Pancreas (tissue), 10 donors: Measurements from ENCODE around the gene ZBTB7A. TPM values are rescaled to one million over a fixed set of nuclear protein-coding genes. Genes with fewer than 3 reads are reported as not detected.
A peak's percentile ranks its signal among the peaks of the same experiment; 100 is the strongest.

Experiments
- ATAC-seq, 4 donors: fragments of 200-7000 bp; cut with Tn5 transposase; one replicate each; pipeline versions ENCODE4 v1.8.0 to v1.9.1; 2020; ENCODE audit warnings: mild to moderate bottlenecking in 4 of 4, moderate library complexity in 4 of 4
- DNase-seq, 6 donors: peaks; one replicate each; pipeline ENCODE4 v3.0.0-alpha.2; 2020
- FAIRE-seq: peaks from 2 replicates; lab custom pipeline; 2012; peaks lifted over from hg19 to GRCh38; lab: Jason Lieb, UNC
- H3K27ac ChIP-seq, 4 donors: fragments of 200-600 bp; sonication (generic); 1 replicate in 3 of 4; 2 replicates in 1 of 4; pipeline versions ENCODE4 v1.5.0 to v1.8.0; 2020
- H3K27me3 ChIP-seq, 4 donors: fragments of 200-600 bp; one replicate each; pipeline ENCODE4 v1.8.0; 2021
- H3K36me3 ChIP-seq, 3 donors: fragments of 200-600 bp; sonication (generic) in 1 of 3; one replicate each; pipeline versions ENCODE4 v1.5.0 to v1.8.0; 2020 to 2021
- H3K4me1 ChIP-seq, 3 donors: fragments of 200-600 bp; one replicate each; pipeline ENCODE4 v1.8.0; 2021
- H3K4me3 ChIP-seq, 4 donors: fragments of 200-600 bp; sonication (generic) in 2 of 4; one replicate each; pipeline versions ENCODE4 v1.5.0 to v1.8.0; 2020 to 2021
- H3K9me3 ChIP-seq, 4 donors: fragments of 200-600 bp; one replicate each; pipeline ENCODE4 v1.8.0; 2021
- CTCF ChIP-seq, 4 donors: fragments of 200-600 bp; sonication (generic) in 3 of 4; IDR thresholded peaks; one replicate each; pipeline versions ENCODE4 v1.5.0 to v1.8.0; 2021; ENCODE audit warnings: antibody characterized with exemption in 4 of 4
- WGBS, 2 donors: extraction: QIAGEN DNeasy Blood & Tissue Kit; methylation state at CpG; one replicate each; pipeline ENCODE4 v1.1.7; 2013; 5-methylcytosine and 5-hydroxymethylcytosine counted together
- intact Hi-C, 3 donors: fragments of 100-400 bp; cut with DNase I; formaldehyde crosslinking; loops; one replicate each; pipeline versions ENCODE4 v1.11.1 to v1.14.2; 2022
- polyA plus RNA-seq, 2 donors: library from polyadenylated mRNA; stranded (reverse); fragments of 200-250 nt; gene quantifications; one replicate each; pipeline ENCODE4 v1.2.3, GENCODE V29; 2013
- total RNA-seq, 6 donors: library from RNA; stranded (reverse); fragmentation: NEBNext Ultra II Directional in 4 of 6; extraction: Animal tissue kit (Norgen Biotek cat#: 25700) in 4 of 6; gene quantifications; one replicate each; pipeline versions ENCODE4 v1.2.1 to v1.2.4, GENCODE V29; 2021 to 2023
- donor health status: healthy with polysubstance abuse.
- donor health status: DM: no; HTN: no; CAD: no; lungs with moderate emphysema.
- donor health status: DM: no; HTN: no; CAD: no.
- donor health status: control.
- donor health status: control.
- donor health status: Bipolar disorder and iron deficiency.
- donor health status: DM: yes; HTN: yes; CAD: no.
- donor health status: DM: no; HTN: no; CAD: no.
- donor health status: DM: no; HTN: no; CAD: no.
- donor health status: DM: yes; HTN: yes; CAD: no.

The ZBTB7A gene
- total and polyA plus RNA-seq, 8 donors = 6.1 to 25.0 (median 13.2) TPM

- DNase-seq (peak in 3 of 6 donors; percentile 28 to 58 (median 52)), ATAC-seq (no peak), FAIRE-seq (no peak)
- 81 to 85% methylated on average over 9 of the region's 9 CpGs for WGBS, 2 donors
- Histone ChIP-seq H3K4me1 (no peaks in the 10 kb centered on the region), H3K27me3 (no peaks in the 10 kb centered on the region), H3K36me3 (peaks cover 0 to 30% (median 0%) of the 10 kb centered on the region in 3 donors), H3K4me3 (no peak overlapping the region), H3K27ac (no peak overlapping the region), H3K9me3 (no peaks in the 10 kb centered on the region)
- no peak for TF ChIP-seq CTCF (IDR thresholded peaks at IDR 0.05)
- intact Hi-C loops = no loop called here
Measured at GRCh38 chr19:4030981-4031380, 35.7 kb downstream of the ZBTB7A start.

GRCh38 chr19:4030552-4030951 lies 36.1 kb downstream of the ZBTB7A start:
- Histone ChIP-seq H3K4me1 (no peaks in the 10 kb centered on the region), H3K36me3 (peaks cover 0 to 32% (median 0%) of the 10 kb centered on the region in 3 donors), H3K27me3 (no peaks in the 10 kb centered on the region), H3K4me3 (no peak overlapping the region), H3K9me3 (no peaks in the 10 kb centered on the region), H3K27ac (no peak overlapping the region)
- ATAC-seq = no peak
- intact Hi-C loops = no loop called here
- no peak for DNase-seq
- TF ChIP-seq CTCF (IDR thresholded peaks at IDR 0.05) = no peak
- FAIRE-seq = no peak
- WGBS, 2 donors = 91 to 96% methylated on average over 6 of the region's 6 CpGs

- no peaks in the 10 kb centered on the region for H3K9me3 ChIP-seq
- intact Hi-C loops = no loop called here
- peaks cover 0 to 37% (median 0%) of the 10 kb centered on the region in 3 donors for H3K36me3 ChIP-seq
- DNase-seq = no peak
- no peak for TF ChIP-seq CTCF (IDR thresholded peaks at IDR 0.05)
- no peaks in the 10 kb centered on the region for H3K27me3 ChIP-seq
- no peak for FAIRE-seq
- H3K27ac ChIP-seq = no peak overlapping the region
- 95 to 96% methylated on average over 18 of the region's 18 CpGs for WGBS, 2 donors
- H3K4me3 ChIP-seq = no peak overlapping the region
- no peak for ATAC-seq
- no peaks in the 10 kb centered on the region for H3K4me1 ChIP-seq
Measured at GRCh38 chr19:4029247-4029614, 37.5 kb downstream of the ZBTB7A start.

GRCh38 chr19:4028334-4029246 lies 38.1 kb downstream of the ZBTB7A start:
- DNase-seq (peak in 2 of 6 donors; percentile 33 to 72), ATAC-seq (no peak), FAIRE-seq (no peak)
- intact Hi-C loops = no loop called here
- no peaks in the 10 kb centered on the region for H3K4me1 ChIP-seq
- H3K27ac ChIP-seq = no peak overlapping the region
- WGBS, 2 donors = 92% methylated on average over 46 to 48 of the region's 48 CpGs
- H3K36me3 ChIP-seq = peaks cover 0 to 30% (median 0%) of the 10 kb centered on the region in 3 donors
- no peaks in the 10 kb centered on the region for H3K27me3 ChIP-seq
- H3K9me3 ChIP-seq = no peaks in the 10 kb centered on the region
- no peak overlapping the region for H3K4me3 ChIP-seq
- no peak for TF ChIP-seq CTCF (IDR thresholded peaks at IDR 0.05)

GRCh38 chr19:4027146-4027545 lies 39.6 kb downstream of the ZBTB7A start:
- FAIRE-seq (no peak), ATAC-seq (no peak), DNase-seq (peak in 1 of 6 donors; percentile 27)
- Histone ChIP-seq H3K4me3 (no peak overlapping the region), H3K9me3 (no peaks in the 10 kb centered on the region), H3K27me3 (no peaks in the 10 kb centered on the region), H3K27ac (no peak overlapping the region), H3K4me1 (no peaks in the 10 kb centered on the region), H3K36me3 (peaks cover 0 to 21% (median 0%) of the 10 kb centered on the region in 3 donors)
- no peak for TF ChIP-seq CTCF (IDR thresholded peaks at IDR 0.05)
- intact Hi-C loops = no loop called here
- 90 to 91% methylated on average over 16 of the region's 16 CpGs for WGBS, 2 donors
